ENCODE data around the gene ASGR2.

The ASGR2 gene

GRCh38 chr17:7056386-7056785 lies 58.2 kb downstream of the ASGR2 start:
- H3K36me3 ChIP-seq = no peaks in the 10 kb centered on the region
- no peak overlapping the region for H3K4me3 ChIP-seq (ENCODE audit: low read depth, low read length)
- no peaks in the 10 kb centered on the region for H3K27me3 ChIP-seq (ENCODE audit: insufficient read depth, low read depth, severe bottlenecking)
- peaks cover 2% of the 10 kb centered on the region for H3K9me3 ChIP-seq (ENCODE audit: severe bottlenecking)
- no peak for TF ChIP-seq CTCF (IDR thresholded peaks at IDR 0.05; ENCODE audit: low read depth, low read length)
- no peak overlapping the region for H3K27ac ChIP-seq
- no peak for DNase-seq

All from WERI-Rb-1 (cell line).